ENCODE measurements around the gene ITGBL1.

The ITGBL1 gene

GRCh38 chr13:101703838-101704237, 251.4 kb downstream of the ITGBL1 start:
- no peak overlapping the region for H3K4me3 ChIP-seq (ENCODE audit: low read depth, low read length)
- no peaks in the 10 kb centered on the region for H3K36me3 ChIP-seq
- H3K27me3 ChIP-seq (ENCODE audit: insufficient read depth, low read depth, severe bottlenecking): no peaks in the 10 kb centered on the region
- H3K27ac ChIP-seq: no peak overlapping the region
- TF ChIP-seq CTCF (IDR thresholded peaks at IDR 0.05; ENCODE audit: low read depth, low read length): no peak
- H3K9me3 ChIP-seq (ENCODE audit: severe bottlenecking): no peaks in the 10 kb centered on the region
- DNase-seq: no peak

GRCh38 chr13:101706651-101707050, 254.2 kb downstream of the ITGBL1 start:
- H3K4me3 ChIP-seq (ENCODE audit: low read depth, low read length): no peak overlapping the region
- H3K9me3 ChIP-seq (ENCODE audit: severe bottlenecking): no peaks in the 10 kb centered on the region
- no peaks in the 10 kb centered on the region for H3K27me3 ChIP-seq (ENCODE audit: insufficient read depth, low read depth, severe bottlenecking)
- H3K36me3 ChIP-seq: no peaks in the 10 kb centered on the region
- no peak overlapping the region for H3K27ac ChIP-seq
- no peak for DNase-seq
- TF ChIP-seq CTCF (IDR thresholded peaks at IDR 0.05; ENCODE audit: low read depth, low read length): no peak

GRCh38 chr13:101707659-101708058, 255.2 kb downstream of the ITGBL1 start:
- no peak for DNase-seq
- no peak overlapping the region for H3K27ac ChIP-seq

GRCh38 chr13:101708115-101708514, 255.6 kb downstream of the ITGBL1 start:
- Histone ChIP-seq H3K4me3 (ENCODE audit: low read depth, low read length) (no peak overlapping the region), H3K27me3 (ENCODE audit: insufficient read depth, low read depth, severe bottlenecking) (no peaks in the 10 kb centered on the region), H3K36me3 (no peaks in the 10 kb centered on the region), H3K27ac (no peak overlapping the region), H3K9me3 (ENCODE audit: severe bottlenecking) (no peaks in the 10 kb centered on the region)
- TF ChIP-seq CTCF (IDR thresholded peaks at IDR 0.05; ENCODE audit: low read depth, low read length): no peak
- no peak for DNase-seq

More at GRCh38 chr13:101707659-101708058, 255.2 kb downstream of the ITGBL1 start:
- H3K9me3 ChIP-seq (ENCODE audit: severe bottlenecking): no peaks in the 10 kb centered on the region
- no peaks in the 10 kb centered on the region for H3K27me3 ChIP-seq (ENCODE audit: insufficient read depth, low read depth, severe bottlenecking)
- H3K4me3 ChIP-seq (ENCODE audit: low read depth, low read length): no peak overlapping the region
- no peaks in the 10 kb centered on the region for H3K36me3 ChIP-seq
- TF ChIP-seq CTCF (IDR thresholded peaks at IDR 0.05; ENCODE audit: low read depth, low read length): no peak

- Histone ChIP-seq H3K36me3 (no peaks in the 10 kb centered on the region), H3K9me3 (ENCODE audit: severe bottlenecking) (no peaks in the 10 kb centered on the region), H3K4me3 (ENCODE audit: low read depth, low read length) (no peak overlapping the region), H3K27ac (no peak overlapping the region), H3K27me3 (ENCODE audit: insufficient read depth, low read depth, severe bottlenecking) (no peaks in the 10 kb centered on the region)
- no peak for TF ChIP-seq CTCF (IDR thresholded peaks at IDR 0.05; ENCODE audit: low read depth, low read length)
- no peak for DNase-seq
Observed at GRCh38 chr13:101709952-101710351, 257.5 kb downstream of the ITGBL1 start.

- DNase-seq: no peak
- TF ChIP-seq CTCF (IDR thresholded peaks at IDR 0.05; ENCODE audit: low read depth, low read length): no peak
- H3K36me3 ChIP-seq: no peaks in the 10 kb centered on the region
- H3K4me3 ChIP-seq (ENCODE audit: low read depth, low read length): no peak overlapping the region
- H3K27ac ChIP-seq: no peak overlapping the region
- H3K27me3 ChIP-seq (ENCODE audit: insufficient read depth, low read depth, severe bottlenecking): no peaks in the 10 kb centered on the region
- H3K9me3 ChIP-seq (ENCODE audit: severe bottlenecking): no peaks in the 10 kb centered on the region
Observed at GRCh38 chr13:101711307-101712025, 259.0 kb downstream of the ITGBL1 start.

Data from WERI-Rb-1 (cell line).